Dendritic cell treated with granulocyte-macrophage colony-stimulating factor and Interleukin-4, amounts not matched to agents 40 ng/mL and 50 ng/mL, for 4 days (primary cell): Measurements from ENCODE around the gene PROCA1.
"Not testable (repeated sequence)": the region's sequence is repeated elsewhere in the genome, so short reads cannot be mapped to it uniquely, and the experiment has no call there.

Source experiments
- H3K27ac Mint-ChIP-seq: one replicate; pipeline ENCODE4 v1.8.0; 2022; ENCODE audit warnings: mild to moderate bottlenecking, mixed read lengths
- H3K27me3 Mint-ChIP-seq: one replicate; pipeline ENCODE4 v1.8.0; 2022; ENCODE audit warnings: mild to moderate bottlenecking, mixed read lengths
- H3K36me3 Mint-ChIP-seq: one replicate; pipeline ENCODE4 v1.8.0; 2022; ENCODE audit warnings: low read depth, mixed read lengths
- H3K4me1 Mint-ChIP-seq: one replicate; pipeline ENCODE4 v1.8.0; 2022; ENCODE audit warnings: low read depth, mixed read lengths
- H3K4me3 Mint-ChIP-seq: one replicate; pipeline ENCODE4 v1.8.0; 2022; ENCODE audit warnings: mild to moderate bottlenecking, moderate library complexity, mixed read lengths
- H3K9me3 Mint-ChIP-seq: one replicate; pipeline ENCODE4 v1.8.0; 2022; ENCODE audit warnings: mixed read lengths
- intact Hi-C: fragments of 100-400 bp; cut with micrococcal nuclease; formaldehyde crosslinking; loops from one replicate; pipeline ENCODE4 v1.15.0; 2022

Gene PROCA1

GRCh38 chr17:28737770-28738679 lies 26.3 kb upstream of the PROCA1 start:
- intact Hi-C loops, result no loop called here
- Mint-ChIP-seq H3K4me3 (no peak overlapping the region), H3K9me3 (no peaks in the 10 kb centered on the region), H3K27me3 (peaks cover 17% of the 10 kb centered on the region), H3K4me1 (peaks cover 24% of the 10 kb centered on the region), H3K36me3 (no peaks in the 10 kb centered on the region), H3K27ac (no peak overlapping the region)

DNA sequence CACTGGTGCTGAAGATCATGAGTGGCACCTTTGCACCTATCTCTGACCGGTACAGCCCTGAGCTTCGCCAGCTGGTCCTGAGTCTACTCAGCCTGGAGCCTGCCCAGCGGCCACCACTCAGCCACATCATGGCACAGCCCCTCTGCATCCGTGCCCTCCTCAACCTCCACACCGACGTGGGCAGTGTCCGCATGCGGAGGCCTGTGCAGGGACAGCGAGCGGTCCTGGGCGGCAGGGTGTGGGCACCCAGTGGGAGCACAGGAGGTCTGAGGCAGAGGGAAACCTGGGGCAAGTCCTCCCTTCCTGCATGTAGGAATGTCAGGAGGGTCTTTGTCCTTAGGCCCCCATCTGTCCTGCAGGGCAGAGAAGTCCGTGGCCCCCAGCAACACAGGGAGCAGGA lies 25.6 kb upstream of the PROCA1 start:
- H3K4me3 Mint-ChIP-seq, result no peak overlapping the region
- H3K27me3 Mint-ChIP-seq, result peaks cover 17% of the 10 kb centered on the region
- H3K36me3 Mint-ChIP-seq, result no peaks in the 10 kb centered on the region
- H3K4me1 Mint-ChIP-seq, result peaks cover 17% of the 10 kb centered on the region
- no peak overlapping the region for H3K27ac Mint-ChIP-seq
- no peaks in the 10 kb centered on the region for H3K9me3 Mint-ChIP-seq
- intact Hi-C loops, result no loop called here

DNA sequence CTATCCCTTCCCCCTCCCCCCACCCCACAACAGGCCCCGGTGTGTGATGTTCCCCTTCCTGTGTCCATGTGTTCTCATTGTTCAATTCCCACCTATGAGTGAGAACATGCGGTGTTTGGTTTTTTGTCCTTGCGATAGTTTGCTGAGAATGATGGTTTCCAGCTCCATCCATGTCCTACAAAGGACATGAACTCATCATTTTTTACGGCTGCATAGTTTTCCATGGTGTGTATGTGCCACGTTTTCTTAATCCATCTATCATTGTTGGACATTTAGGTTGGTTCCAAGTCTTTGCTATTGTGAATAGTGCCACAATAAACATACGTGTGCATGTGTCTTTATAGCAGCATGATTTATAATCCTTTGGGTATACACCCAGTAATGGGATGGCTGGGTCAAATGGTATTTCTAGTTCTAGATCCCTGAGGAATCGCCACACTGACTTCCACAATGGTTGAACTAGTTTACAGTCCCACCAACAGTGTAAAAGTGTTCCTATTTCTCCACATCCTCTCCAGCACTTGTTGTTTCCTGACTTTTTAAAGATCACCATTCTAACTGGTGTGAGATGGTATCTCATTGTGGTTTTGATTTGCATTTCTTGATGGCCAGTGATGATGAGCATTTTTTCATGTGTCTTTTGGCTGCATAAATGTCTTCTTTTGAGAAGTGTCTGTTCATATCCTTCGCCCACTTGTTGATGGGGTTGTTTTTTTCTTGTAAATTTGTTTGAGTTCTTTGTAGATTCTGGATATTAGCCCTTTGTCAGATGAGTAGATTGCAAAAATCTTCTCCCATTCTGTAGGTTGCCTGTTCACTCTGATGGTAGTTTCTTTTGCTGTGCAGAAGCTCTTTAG lies 24.5 kb upstream of the PROCA1 start:
- H3K36me3 Mint-ChIP-seq, H3K27ac Mint-ChIP-seq, H3K4me1 Mint-ChIP-seq, H3K9me3 Mint-ChIP-seq, intact Hi-C loops, H3K4me3 Mint-ChIP-seq: not testable (repeated sequence)
- H3K27me3 Mint-ChIP-seq, result peaks cover 17% of the 10 kb centered on the region

DNA sequence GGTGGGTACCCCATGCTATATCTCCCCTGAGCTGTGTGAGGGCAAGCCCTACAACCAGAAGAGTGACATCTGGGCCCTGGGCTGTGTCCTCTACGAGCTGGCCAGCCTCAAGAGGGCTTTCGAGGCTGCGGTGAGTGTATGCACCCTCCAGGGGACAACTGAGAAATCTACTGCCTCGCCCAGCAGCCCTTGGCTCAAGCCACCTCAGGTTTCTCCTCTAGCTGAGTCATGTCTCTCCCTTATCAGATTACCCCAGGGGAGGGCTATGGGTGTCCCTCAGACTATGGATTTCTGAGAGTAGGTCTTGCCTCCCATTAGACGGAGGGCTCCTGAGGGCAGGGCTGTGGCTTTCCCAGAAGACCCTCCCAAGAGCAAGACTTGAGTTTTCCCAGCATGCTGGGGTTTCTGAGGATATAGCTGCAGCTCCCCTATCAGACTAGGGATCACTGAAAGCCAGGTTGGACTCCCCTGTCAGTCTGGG lies 23.6 kb upstream of the PROCA1 start:
- intact Hi-C loops, result no loop called here
- Mint-ChIP-seq H3K27ac (no peak overlapping the region), H3K4me1 (no peaks in the 10 kb centered on the region), H3K36me3 (no peaks in the 10 kb centered on the region), H3K9me3 (no peaks in the 10 kb centered on the region), H3K4me3 (no peak overlapping the region), H3K27me3 (peaks cover 14% of the 10 kb centered on the region)

- no peaks in the 10 kb centered on the region for H3K9me3 Mint-ChIP-seq
- H3K4me1 Mint-ChIP-seq, result peaks cover 4% of the 10 kb centered on the region
- H3K4me3 Mint-ChIP-seq, result no peak overlapping the region
- H3K36me3 Mint-ChIP-seq, result no peaks in the 10 kb centered on the region
- H3K27me3 Mint-ChIP-seq, result peaks cover 14% of the 10 kb centered on the region
- intact Hi-C loops, result no loop called here
- no peak overlapping the region for H3K27ac Mint-ChIP-seq
Measured at GRCh38 chr17:28734712-28735241, 23.1 kb upstream of the PROCA1 start.

DNA sequence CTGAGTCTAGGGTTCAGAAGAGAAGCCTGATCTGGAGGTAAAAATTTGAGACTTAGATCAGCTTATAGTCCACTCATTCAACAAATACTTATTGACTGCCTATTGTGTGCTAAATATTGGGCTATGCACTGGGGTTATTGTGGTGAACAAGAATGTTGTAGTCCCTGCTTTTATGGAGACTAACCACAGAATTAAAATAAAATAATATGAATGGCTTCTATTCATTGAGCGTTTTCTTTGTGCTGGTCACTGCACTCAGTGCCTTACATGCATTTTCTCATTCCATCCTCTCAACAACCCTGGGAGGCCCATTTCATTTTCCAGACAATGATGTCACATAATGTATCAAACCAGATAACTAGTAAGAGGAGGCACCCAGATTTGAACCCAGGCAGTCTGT lies 21.7 kb upstream of the PROCA1 start:
- Mint-ChIP-seq H3K9me3 (no peaks in the 10 kb centered on the region), H3K27me3 (peaks cover 5% of the 10 kb centered on the region), H3K27ac (no peak overlapping the region), H3K4me3 (no peak overlapping the region), H3K36me3 (no peaks in the 10 kb centered on the region), H3K4me1 (peaks cover 13% of the 10 kb centered on the region)
- intact Hi-C loops, result no loop called here

GRCh38 chr17:28729950-28730330 lies 18.3 kb upstream of the PROCA1 start:
- intact Hi-C loops, result loop anchor here (5.0 kb wide), 1 partner anchor 32 kb away; no protein-coding TSS in a partner anchor
- Mint-ChIP-seq H3K36me3 (peaks cover 11% of the 10 kb centered on the region), H3K9me3 (no peaks in the 10 kb centered on the region), H3K4me3 (no peak overlapping the region), H3K27me3 (peaks cover 2% of the 10 kb centered on the region), H3K4me1 (peaks cover 39% of the 10 kb centered on the region), H3K27ac (peak overlapping the region; percentile 81)

DNA sequence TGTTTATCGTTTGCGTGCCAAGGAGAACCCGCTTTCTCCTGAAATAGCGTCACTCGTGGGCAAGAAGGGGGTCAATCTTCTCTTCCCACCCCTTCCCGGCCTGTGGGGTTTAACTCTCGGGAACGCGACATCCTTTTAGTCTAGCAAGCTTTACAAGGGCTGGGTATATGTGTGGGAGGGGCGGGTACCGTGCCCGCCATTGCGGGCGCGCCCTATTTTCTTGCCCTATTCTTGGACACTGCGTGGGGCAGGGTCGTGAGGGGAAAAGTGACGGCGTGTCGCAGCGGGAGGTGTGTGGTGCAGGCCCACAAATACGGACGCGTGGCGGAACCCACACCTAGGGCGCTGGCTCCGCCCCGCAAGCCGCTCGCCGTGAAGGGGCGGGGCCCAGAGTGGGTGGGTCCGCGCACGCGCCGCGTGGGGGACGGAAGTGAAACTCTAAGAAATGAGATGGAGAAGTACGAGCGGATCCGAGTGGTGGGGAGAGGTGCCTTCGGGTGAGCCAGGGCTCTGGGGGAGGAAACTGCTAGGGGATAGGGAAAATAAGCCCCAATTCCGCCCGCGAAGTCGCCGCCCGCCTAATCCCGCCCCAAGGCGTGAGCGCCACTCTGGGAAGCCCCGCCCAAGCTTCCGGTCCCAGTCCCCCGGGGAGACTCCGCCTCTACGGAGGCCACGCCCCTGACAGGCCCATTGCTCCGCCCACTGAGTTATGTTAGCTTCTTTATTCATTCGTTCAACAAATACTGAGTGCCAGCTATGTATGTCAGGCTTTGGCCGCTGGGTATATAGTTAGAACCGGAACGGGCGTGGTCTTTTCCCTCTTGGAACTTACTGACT lies 16.9 kb upstream of the PROCA1 start, which contains the start of gene NEK8:
TSS of gene NEK8 (plus strand) at position 425 of the 837 bp plus-strand sequence. CDS start at position 451, 26 bp downstream.
- Mint-ChIP-seq H3K27me3 (peaks cover 2% of the 10 kb centered on the region), H3K9me3 (no peaks in the 10 kb centered on the region), H3K4me3 (peak within 1 kb of the TSS; percentile 96), H3K27ac (peak within 1 kb of the TSS; percentile 81), H3K36me3 (peaks cover 24% of the 10 kb centered on the region), H3K4me1 (peaks cover 53% of the 10 kb centered on the region)
- intact Hi-C loops, result loop anchor here (1.0 to 5.0 kb wide), 2 partner anchors 15 to 34 kb away; no protein-coding TSS in a partner anchor

GRCh38 chr17:28726627-28727491 lies 15.2 kb upstream of the PROCA1 start:
- H3K27ac Mint-ChIP-seq, result peak overlapping the region; percentile 83
- peaks cover 55% of the 10 kb centered on the region for H3K4me1 Mint-ChIP-seq
- H3K9me3 Mint-ChIP-seq, result no peaks in the 10 kb centered on the region
- peaks cover 2% of the 10 kb centered on the region for H3K27me3 Mint-ChIP-seq
- H3K36me3 Mint-ChIP-seq, result peaks cover 42% of the 10 kb centered on the region
- H3K4me3 Mint-ChIP-seq, result peak overlapping the region; percentile 96
- intact Hi-C loops, result loop anchor here (1.0 to 5.0 kb wide), 3 partner anchors 23 to 222 kb away; no protein-coding TSS in a partner anchor

DNA sequence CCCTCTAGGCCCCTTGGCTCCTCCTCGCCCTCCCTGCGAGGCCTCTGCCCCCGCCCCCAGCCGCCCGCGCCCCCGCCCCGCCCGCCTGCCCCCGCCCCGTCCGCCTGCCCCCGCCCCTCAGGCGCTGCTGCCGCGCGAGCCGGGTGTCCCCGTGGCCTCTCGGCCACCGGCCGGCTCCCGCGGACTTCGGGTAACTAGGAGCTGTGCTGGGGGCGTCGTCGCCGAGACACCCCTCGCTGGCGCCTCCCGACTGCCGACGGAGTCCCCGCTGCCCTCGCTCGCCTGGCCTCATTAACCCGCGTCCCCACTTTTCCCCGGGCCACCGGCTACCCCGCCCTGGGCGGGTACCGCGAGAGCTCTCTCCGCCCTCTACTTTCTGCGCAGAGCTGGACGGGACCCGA lies 14.5 kb upstream of the PROCA1 start, which contains the start of gene TLCD1:
TSS of gene TLCD1 (minus strand) at position 8 of the 401 bp plus-strand sequence. CDS start 136 bp downstream, outside the sequence.
- Mint-ChIP-seq H3K36me3 (peaks cover 48% of the 10 kb centered on the region), H3K9me3 (no peaks in the 10 kb centered on the region), H3K27ac (peak within 1 kb of the TSS; percentile 83), H3K4me1 (peaks cover 60% of the 10 kb centered on the region), H3K4me3 (peak within 1 kb of the TSS; percentile 96), H3K27me3 (peaks cover 2% of the 10 kb centered on the region)
- intact Hi-C loops, result loop anchor here (2.0 to 5.0 kb wide), 2 partner anchors 36 to 223 kb away; no protein-coding TSS in a partner anchor

DNA sequence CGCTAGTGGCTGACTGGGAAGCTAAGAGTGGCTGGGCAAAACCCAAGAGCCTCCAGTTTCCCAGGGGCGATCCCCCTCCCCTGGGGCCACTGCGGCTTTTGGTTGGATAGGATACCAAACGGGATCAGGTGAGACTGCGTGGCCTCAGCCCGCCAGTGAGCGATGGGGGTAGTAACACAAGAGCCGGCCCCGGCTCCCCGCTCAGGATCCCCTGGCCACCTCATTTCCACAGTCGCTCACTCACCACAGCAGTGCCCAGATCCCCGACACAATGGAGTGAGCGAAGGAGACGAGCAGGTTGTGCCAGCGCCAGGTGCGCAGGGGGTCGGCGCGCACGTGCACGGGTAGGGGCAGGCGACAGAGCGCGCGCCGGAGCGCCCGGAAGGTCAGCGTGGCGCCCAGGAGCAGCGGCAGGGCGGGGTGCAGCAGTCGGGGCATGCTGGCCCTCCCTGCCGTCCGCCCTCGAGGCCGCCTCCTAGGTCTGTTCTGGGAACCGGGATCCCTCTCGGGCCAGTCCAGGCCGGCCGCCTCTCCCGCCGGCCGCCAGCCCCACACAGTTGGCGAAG lies 14.1 kb upstream of the PROCA1 start:
- intact Hi-C loops, result loop anchor here (2.0 to 5.0 kb wide), 2 partner anchors 37 to 223 kb away; no protein-coding TSS in a partner anchor
- Mint-ChIP-seq H3K9me3 (no peaks in the 10 kb centered on the region), H3K36me3 (peaks cover 53% of the 10 kb centered on the region), H3K27ac (peak overlapping the region; percentile 83), H3K4me1 (peaks cover 65% of the 10 kb centered on the region), H3K4me3 (peak overlapping the region; percentile 96), H3K27me3 (peaks cover 2% of the 10 kb centered on the region)
